CD4-positive, alpha-beta T cell treated with Interleukin-21 for 1 hour (primary cell): Measurements from ENCODE around the gene KLF7.

Experiments
- DNase-seq: peaks from one replicate; pipeline ENCODE4 v3.0.0-alpha.2; 2020

KLF7 gene

DNA sequence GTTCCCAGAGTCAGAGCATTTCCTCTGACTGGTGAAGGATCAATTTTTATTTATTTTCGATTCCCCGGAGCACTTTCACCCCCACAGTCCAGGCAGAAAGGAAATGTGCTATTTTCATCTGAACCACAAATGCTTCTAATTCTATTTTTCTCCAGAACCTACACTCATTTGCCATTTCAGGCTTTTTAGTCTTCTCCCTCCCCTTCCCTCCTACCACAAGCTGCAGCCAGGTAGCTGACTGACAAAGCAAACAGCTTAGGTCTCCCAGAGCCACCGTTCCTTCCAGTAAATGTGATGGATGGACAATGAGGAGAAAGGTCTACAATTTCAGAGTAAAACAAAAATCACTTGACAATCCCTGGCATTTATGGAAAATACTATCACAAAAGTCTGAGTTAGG lies 76.9 kb downstream of the KLF7 start:
- DNase-seq = no peak

- no peak for DNase-seq
These were observed 77.5 kb downstream of the KLF7 start for GRCh38 chr2:207088276-207088675.

GRCh38 chr2:207087046-207087902 lies 78.5 kb downstream of the KLF7 start:
- DNase-seq = no peak

DNA sequence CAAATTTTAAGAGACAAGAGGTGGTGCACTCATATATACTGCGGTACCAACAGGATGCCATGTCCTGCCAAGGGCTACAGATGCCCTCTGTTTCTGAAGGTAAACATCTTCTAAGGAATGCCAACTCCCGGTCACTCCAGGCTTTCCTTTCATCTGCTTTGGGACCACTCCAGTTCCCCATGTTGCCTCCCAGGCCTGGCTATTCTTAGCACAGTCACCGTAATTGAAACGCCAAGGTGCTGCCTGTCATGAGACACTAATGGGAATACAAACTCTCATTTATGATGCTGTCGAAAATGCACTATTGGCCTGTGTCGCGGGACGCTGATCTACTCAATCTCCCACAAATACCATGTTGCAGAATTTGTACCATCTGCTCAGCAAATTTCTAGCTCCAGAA lies 79.6 kb downstream of the KLF7 start:
- no peak for DNase-seq

GRCh38 chr2:207085110-207085509 lies 80.6 kb downstream of the KLF7 start:
- DNase-seq = no peak

- no peak for DNase-seq
These were observed 82.2 kb downstream of the KLF7 start for GRCh38 chr2:207083361-207084110.

- DNase-seq = no peak
These were observed 83.1 kb downstream of the KLF7 start for GRCh38 chr2:207082619-207083018.

- DNase-seq = no peak
These were observed 87.5 kb downstream of the KLF7 start for GRCh38 chr2:207078186-207078798.

DNA sequence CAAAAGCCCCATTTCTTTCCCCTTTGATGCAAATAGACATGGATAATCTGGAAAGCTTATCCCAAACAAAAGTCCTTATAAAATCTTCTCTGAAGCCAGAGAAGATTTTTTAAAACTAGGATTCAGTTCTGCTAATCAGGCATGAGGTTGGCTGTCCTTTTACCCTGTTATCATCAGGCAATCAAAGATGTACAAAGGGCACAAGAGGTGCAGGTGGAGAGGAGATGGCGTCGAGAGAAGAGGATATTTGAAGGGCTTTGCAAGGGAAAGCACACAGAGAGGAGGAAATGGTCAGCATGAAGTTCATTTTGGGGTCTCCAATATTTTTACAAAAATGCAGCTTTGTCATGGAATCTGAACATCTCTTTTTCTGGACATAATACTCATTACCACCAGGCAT lies 88.5 kb downstream of the KLF7 start:
- no peak for DNase-seq

- DNase-seq = no peak
These were observed 90.3 kb downstream of the KLF7 start for GRCh38 chr2:207075456-207075855.

DNA sequence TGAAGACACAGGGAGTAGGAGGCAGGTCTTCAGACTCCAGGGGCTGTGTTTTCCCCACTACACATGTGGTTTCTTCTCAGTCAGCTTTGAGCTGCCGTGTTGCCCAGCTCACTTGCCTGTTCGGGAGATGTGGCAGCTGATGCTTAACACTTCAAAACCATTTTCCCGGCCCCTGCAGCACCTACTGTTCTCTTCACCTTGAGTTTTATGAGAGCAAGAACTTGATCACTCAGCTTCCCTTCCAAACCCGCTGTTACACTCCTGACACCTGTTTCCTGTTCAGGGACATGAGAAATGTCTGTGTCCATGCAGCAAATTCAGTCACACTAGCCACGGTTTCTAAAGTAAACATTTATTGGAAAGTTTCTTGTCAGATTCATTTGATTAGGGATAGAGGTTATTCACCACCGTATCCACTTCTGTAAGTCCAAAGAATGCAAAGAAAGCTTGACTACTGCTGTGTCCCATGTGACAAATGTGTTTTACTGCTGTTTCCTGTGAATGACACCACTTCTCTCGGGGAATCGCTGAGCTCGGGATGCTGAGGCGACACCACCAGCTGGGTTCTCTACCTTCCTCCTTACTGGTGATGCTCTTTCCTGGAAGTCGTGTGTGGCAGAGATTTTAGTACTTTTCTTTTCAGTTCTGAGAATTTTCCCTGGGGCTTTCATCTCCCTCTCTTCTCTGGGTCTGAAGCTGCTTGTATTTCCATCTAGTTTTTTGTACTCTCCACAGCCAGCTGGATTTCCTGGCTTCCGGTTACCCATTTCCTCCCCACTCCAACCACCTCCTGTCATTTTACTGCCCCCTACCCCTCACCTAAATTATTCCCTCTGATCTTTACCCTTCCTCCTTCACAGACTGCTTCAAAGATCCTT lies 91.7 kb downstream of the KLF7 start:
- peak; percentile 34 for DNase-seq

DNA sequence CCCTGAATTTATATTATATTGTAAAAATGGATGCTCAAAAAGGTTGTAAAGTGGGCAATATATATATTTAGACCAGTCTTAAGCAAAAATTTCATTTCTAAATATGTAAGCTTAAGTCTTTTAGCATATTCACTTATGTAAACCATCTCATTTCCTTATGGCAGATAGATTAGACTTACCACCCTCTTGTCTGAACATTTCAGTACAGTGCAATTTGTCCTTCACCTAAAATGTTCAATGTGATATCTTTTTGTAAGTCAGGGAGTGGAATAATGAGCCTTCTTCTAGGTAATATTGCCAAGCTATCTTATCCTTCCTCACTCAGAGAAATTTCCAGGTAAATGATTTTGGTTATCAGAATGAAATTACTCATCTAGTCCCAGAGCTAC lies 92.3 kb downstream of the KLF7 start:
- no peak for DNase-seq

DNA sequence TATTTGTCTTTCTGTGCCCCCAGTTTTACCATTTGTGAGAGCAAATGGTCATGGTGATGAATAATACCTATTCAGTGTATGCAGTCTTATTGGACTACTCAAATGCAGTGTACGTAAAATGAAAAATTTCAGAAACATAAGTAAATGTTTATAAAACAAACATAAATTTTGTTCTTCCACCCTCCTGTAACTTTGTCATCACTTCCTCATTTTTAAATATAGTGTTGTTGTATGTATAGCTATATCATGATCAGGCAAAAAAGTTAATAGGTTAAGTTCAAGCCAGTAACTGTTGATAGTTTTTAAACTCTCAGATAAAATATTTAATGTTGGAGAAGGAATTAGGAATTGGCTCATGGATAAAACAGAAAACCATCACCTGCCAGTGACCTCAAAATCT lies 93.2 kb downstream of the KLF7 start:
- no peak for DNase-seq

DNA sequence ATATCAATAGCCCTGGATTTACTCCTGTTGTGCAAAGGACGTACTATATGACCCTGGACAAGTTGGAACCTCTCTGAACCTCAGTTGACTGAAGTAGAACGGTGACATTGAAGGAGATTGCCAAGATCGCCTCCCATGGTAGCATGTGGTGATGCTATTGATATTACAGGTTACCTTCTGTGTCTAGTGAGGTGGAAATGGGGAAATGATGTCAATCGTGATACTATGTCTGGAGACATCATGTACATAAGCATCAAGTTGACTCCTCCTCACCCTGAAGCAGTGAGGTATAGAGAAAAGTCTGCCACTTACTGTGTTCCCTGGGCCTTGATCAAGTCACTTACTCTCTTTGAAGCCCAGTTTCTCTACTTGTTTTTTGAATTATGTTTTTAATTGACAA lies 93.9 kb downstream of the KLF7 start:
- no peak for DNase-seq

DNA sequence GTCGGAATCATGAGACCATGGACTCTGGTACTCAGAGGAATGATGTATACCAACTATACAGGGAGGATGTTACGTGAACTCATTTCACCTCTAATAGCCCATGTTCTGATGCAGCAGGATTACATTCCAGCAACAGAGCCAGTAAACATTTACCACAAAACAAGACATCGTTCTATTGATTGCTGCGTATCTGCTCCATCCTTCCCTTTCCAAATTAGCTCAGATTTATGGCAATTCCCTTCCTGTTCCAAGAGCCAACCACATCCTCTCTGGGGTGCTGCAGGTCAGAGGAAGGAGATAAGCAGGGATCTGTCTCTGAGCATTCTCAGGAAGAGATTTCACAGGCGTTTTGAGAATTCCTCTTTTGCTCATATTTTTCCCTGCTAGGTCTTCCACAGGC lies 98.3 kb downstream of the KLF7 start:
- DNase-seq = no peak

GRCh38 chr2:207066791-207067460 lies 98.8 kb downstream of the KLF7 start:
- no peak for DNase-seq

DNA sequence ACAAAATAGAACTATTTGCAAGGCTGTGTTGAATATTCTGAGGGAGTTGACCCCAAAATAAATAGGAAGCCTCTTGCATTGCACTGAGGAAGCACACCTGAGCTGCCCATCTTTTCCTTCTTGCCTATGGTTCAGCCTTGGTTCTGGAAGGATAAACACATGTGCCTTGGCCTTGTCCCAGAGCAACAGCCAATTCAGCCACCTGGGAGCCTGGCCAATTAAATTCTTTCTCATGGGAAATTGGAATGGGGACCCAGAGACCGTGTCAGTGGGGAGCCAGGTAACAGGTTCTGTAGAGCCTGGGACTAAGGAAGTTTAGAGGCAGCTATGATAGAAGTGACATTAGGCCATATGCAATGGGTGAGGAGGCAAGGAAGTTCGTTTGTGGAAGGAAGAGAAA lies 99.6 kb downstream of the KLF7 start:
- DNase-seq = no peak

GRCh38 chr2:207064128-207064690 lies 101.5 kb downstream of the KLF7 start:
- no peak for DNase-seq

DNA sequence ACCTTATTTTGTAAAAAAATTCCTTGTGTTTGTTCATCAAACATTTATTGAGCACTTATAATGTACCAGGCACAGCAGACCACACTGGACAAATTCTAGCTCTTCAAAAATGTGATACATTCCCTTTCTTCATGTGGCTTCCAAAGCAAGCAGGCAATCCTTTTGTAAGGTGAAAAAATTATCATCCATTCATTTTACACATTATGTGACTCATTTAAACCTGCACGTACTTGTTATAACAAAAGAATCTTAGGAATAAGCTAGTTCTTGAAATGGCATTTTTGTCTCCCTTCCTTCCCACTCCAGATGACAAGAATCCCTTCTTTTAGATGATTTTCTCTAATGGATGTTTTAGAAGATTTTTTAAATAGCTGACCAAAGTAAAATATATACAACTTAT lies 104.6 kb downstream of the KLF7 start:
- no peak for DNase-seq

DNA sequence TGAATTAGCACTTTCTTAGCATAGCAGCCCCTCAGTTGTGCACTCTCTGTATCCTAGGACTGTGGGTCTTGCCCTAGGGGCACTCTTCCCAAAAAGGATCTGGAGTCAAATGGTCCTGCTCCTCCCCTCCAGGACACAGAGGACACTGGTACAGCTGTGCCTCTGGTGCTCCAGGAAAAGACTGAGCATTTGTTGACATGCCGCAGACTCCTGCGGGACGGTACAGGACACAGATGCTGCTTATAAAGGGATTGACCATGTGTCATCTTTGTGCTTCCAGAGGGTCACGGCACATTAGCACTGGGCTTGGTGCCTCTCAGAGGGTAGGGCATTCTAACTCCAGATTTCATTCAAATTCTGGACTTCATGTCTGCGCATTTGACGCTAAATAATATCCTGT lies 110.5 kb downstream of the KLF7 start:
- DNase-seq = no peak

- no peak for DNase-seq
These were observed 111.2 kb downstream of the KLF7 start for GRCh38 chr2:207054521-207054920.

DNA sequence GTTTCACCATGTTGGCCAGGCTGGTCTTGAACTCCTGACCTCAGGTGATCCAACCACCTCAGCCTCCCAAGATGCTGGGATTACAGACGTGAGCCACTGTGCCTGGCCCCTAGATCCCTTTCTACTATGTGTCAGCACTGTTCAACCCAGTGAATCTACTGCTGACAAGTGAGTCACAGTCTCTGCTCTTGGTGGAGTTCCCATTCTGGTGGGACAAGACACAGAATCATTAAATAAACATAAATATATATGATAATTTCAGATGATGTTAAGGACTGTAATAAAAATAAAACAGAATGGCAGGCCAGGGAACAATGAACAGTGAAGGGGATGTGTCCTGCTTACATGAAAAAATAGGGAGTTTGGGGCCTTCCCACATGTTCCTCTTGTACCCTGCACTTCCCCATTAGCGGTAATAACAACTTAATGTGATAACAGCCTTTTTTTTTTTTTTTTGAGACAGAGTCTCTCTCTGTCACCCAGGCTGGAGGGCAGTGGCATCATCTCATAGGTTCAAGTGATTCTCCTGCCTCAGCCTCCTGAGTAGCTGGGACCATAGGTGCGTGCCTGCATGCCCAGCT lies 114.3 kb downstream of the KLF7 start:
- DNase-seq = no peak
